22Rv1 (cell line): ENCODE measurements around the gene AANAT.

Experiments
- CTCF ChIP-seq: fragments of 450-650 bp; IDR thresholded peaks from 2 replicates; pipeline ENCODE4 v1.5.1; 2017; ENCODE audit warnings: mild to moderate bottlenecking
- ZFX ChIP-seq: fragments of 450-650 bp; IDR thresholded peaks from 2 replicates; pipeline ENCODE4 v1.6.1; 2017; ENCODE audit warnings: antibody characterized with exemption, borderline replicate concordance

GRCh38 chr17:76519048-76519966 lies 51.9 kb downstream of the AANAT start:
- TF ChIP-seq CTCF (no peak), ZFX (no peak)
